Fibroblast of lung (primary cell): ENCODE measurements around the gene OR13J1. TPM values are rescaled to one million over a fixed set of nuclear protein-coding genes. Genes with fewer than 3 reads are reported as not detected.

Experiments used
- DNase-seq, 2 donors: peaks; one replicate each; pipeline versions ENCODE4 v3.0.0 to v3.0.0-alpha.2; 2010; ENCODE audit warnings: low read depth in 2 of 2
- H2AFZ ChIP-seq: 2 replicates; pipeline ENCODE4 v1.5.1; 2012; ENCODE audit warnings: low read length, control low read depth, inconsistent platforms
- H3K27ac ChIP-seq: 2 replicates; pipeline ENCODE4 v1.5.1; 2011; ENCODE audit warnings: low read length, control low read depth; ENCODE audit not compliant: insufficient read depth
- H3K27me3 ChIP-seq: 2 replicates; pipeline ENCODE4 v1.5.1; 2011; ENCODE audit warnings: mild to moderate bottlenecking, low read length; ENCODE audit not compliant: control insufficient read depth, insufficient read depth
- H3K36me3 ChIP-seq: 2 replicates; pipeline ENCODE4 v1.5.1; 2011; ENCODE audit warnings: low read length; ENCODE audit not compliant: control insufficient read depth, insufficient read depth
- H3K4me1 ChIP-seq: 2 replicates; pipeline ENCODE4 v1.5.1; 2011; ENCODE audit warnings: low read length; ENCODE audit not compliant: control insufficient read depth, insufficient read depth; ENCODE audit errors: extremely low read depth
- H3K4me2 ChIP-seq: 2 replicates; pipeline ENCODE4 v1.5.1; 2011; ENCODE audit warnings: low read length, control low read depth; ENCODE audit not compliant: insufficient read depth; ENCODE audit errors: extremely low read depth
- H3K4me3 ChIP-seq, 4 experiments: fragments of 200-600 bp in 1 of 4; sonication (generic) in 1 of 4; replicated peaks in 1 of 4; 2 replicates each; pipeline ENCODE4 v1.5.1; 2011 to 2016; ENCODE audit warnings: low read length in 4 of 4, low read depth in 3 of 4, mild to moderate bottlenecking in 3 of 4, control low read depth in 2 of 4, inconsistent platforms in 1 of 4, mixed read lengths in 1 of 4; ENCODE audit not compliant: insufficient read depth in 1 of 4; ENCODE audit errors: control extremely low read depth in 1 of 4
- H3K79me2 ChIP-seq: 2 replicates; pipeline ENCODE4 v1.5.1; 2012; ENCODE audit warnings: mild to moderate bottlenecking, low read length, inconsistent platforms; ENCODE audit not compliant: control insufficient read depth, insufficient read depth
- H3K9ac ChIP-seq: 2 replicates; pipeline ENCODE4 v1.5.1; 2011; ENCODE audit warnings: mild to moderate bottlenecking, low read length, control low read depth; ENCODE audit not compliant: insufficient read depth
- H3K9me3 ChIP-seq: 2 replicates; pipeline ENCODE4 v1.5.1; 2012; ENCODE audit warnings: low read depth, low read length; ENCODE audit not compliant: control insufficient read depth, insufficient read depth
- H4K20me1 ChIP-seq: 2 replicates; pipeline ENCODE4 v1.5.1; 2011; ENCODE audit warnings: low read length; ENCODE audit not compliant: control insufficient read depth, insufficient read depth; ENCODE audit errors: extremely low read depth
- CTCF ChIP-seq, 2 donors: IDR thresholded peaks in 1 of 2; conservative IDR thresholded peaks in 1 of 2; 1 replicate in 1 of 2; 2 replicates in 1 of 2; pipeline ENCODE4 v1.5.1; 2011 to 2012; ENCODE audit warnings: low read length in 2 of 2, control low read depth in 1 of 2, inconsistent platforms in 1 of 2, low read depth in 1 of 2, mild to moderate bottlenecking in 1 of 2
- EZH2 ChIP-seq: IDR thresholded peaks from 2 replicates; pipeline ENCODE4 v1.5.1; 2012; ENCODE audit warnings: low read length, control low read depth, mild to moderate bottlenecking; ENCODE audit errors: missing control alignments
- polyA plus RNA-seq, 2 donors: library from polyadenylated mRNA; depleted of rRNA in 1 of 2; stranded (reverse) in 1 of 2; unstranded in 1 of 2; fragments of >200 nt; gene quantifications; 2 replicates each; pipeline ENCODE4 v1.2.1, GENCODE V29; 2011 to 2012; ENCODE audit warnings: missing spikeins in 1 of 2
- total RNA-seq: library from RNA; depleted of rRNA; stranded (reverse); fragments of >200 nt; gene quantifications from 2 replicates; pipeline ENCODE4 v1.2.1, GENCODE V29; 2014

Gene OR13J1
- total and polyA plus RNA-seq, 2 donors (not counting 1 experiment from before 2014, with no cell fraction given): not detected

DNA sequence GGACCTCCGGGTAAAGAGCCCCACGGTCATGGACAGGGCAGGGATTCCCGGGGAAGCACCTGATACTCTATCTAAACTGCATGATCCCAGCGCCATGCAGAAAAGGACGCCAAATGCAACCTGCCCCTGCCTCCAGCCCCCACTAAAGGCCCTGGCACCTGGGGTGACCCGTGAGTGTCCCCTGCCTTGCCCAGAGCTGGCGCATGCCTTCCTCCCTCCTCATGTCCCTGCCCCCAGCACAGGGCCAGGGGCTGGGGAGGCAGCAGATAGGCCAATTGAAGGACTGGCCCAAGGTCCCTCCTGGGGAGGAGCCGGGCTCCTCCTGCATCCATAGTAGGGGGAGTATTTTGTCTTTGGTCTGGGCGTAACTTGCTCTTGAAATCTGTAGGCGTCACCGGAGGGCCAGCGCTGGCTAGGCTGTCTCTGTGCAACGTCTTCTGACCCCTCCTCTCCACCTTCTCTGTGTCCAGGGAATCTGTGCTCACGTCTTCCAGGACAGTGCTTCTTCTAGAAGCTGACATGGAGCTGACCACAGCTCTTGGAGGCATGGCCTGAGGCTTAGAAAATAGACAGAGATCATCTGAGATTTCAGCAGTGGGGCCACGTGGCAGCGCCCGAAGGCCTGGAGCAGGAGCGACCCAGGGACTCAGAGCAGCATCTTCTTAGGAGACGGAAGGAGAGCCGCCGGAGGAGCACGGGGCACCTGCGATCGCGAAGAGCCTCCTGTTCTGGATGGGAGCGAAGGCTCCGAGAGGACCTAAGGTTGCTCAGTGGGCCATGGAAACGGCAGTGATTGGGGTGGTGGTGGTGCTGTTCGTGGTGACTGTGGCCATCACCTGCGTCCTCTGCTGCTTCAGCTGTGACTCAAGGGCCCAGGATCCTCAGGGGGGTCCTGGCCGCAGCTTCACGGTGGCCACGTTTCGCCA, 39.7 kb upstream of the OR13J1 start:
- Histone ChIP-seq H4K20me1 (no peaks in the 10 kb centered on the region), H3K79me2 (no peaks in the 10 kb centered on the region), H3K4me2 (no peak overlapping the region), H3K27ac (peak overlapping the region; percentile 19), H3K4me1 (peaks cover 42% of the 10 kb centered on the region), H3K36me3 (no peaks in the 10 kb centered on the region), H3K9me3 (no peaks in the 10 kb centered on the region), H3K27me3 (no peaks in the 10 kb centered on the region), H3K9ac (no peak overlapping the region), H3K4me3 (no peak overlapping the region), H2AFZ (no peak overlapping the region)
- DNase-seq: no peak
- TF ChIP-seq EZH2: no peak
- no peak for TF ChIP-seq CTCF (conservative IDR thresholded peaks at IDR 0.05 in 1 of 2, IDR thresholded peaks at IDR 0.05 in 1 of 2; ENCODE audit: low read depth in 1 of 2, low read length in 2 of 2)

DNA sequence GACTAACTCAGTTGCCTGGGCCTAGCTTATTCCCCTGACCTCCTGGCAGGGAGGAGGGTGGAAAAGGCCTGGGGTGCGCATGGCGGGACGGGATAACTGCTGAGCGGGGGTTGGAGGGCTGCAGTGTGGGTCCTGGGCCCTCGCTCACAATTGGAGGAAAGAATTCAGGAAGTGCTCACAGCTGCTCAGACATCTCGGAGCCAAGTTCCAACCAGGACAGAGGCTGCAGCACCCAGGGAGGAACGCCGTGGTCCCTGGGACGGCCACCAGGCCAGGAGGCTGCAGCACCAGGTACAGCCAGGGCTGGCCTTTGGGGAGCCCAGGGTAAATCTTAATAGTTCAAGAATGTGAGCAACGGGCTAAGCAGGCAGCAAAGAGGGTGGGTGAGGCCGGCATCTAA, 39.1 kb upstream of the OR13J1 start, which contains the start of gene SPAAR:
Gene SPAAR (plus strand): TSS at position 217 of the 400 bp plus-strand sequence. CDS start 974 bp downstream, outside the sequence.
- DNase-seq: no peak

More for the DNA sequence above, 39.1 kb upstream of the OR13J1 start, which contains the start of gene SPAAR:
- Histone ChIP-seq H3K36me3 (no peaks in the 10 kb centered on the region), H3K9me3 (no peaks in the 10 kb centered on the region), H3K27ac (peak within 1 kb of the TSS; percentile 95), H2AFZ (peak within 1 kb of the TSS; percentile 49), H3K27me3 (no peaks in the 10 kb centered on the region), H3K79me2 (no peaks in the 10 kb centered on the region), H3K9ac (no peak within 1 kb of the TSS), H3K4me2 (peak within 1 kb of the TSS; percentile 90), H4K20me1 (no peaks in the 10 kb centered on the region), H3K4me3 (peak within 1 kb of the TSS in 1 of 4 experiments; percentile 32), H3K4me1 (peaks cover 45% of the 10 kb centered on the region)
- TF ChIP-seq CTCF (conservative IDR thresholded peaks at IDR 0.05 in 1 of 2, IDR thresholded peaks at IDR 0.05 in 1 of 2; ENCODE audit: low read depth in 1 of 2, low read length in 2 of 2): no peak
- TF ChIP-seq EZH2: no peak
